ENCODE results near the gene MARCHF9. TPM values are rescaled to one million over a fixed set of nuclear protein-coding genes. Genes with fewer than 3 reads are reported as not detected.

MARCHF9 gene
- total RNA-seq, 6 experiments from 2014 or later = 2.1 to 3.9 (median 3.3) TPM

- Histone ChIP-seq H3K27ac (no peak overlapping the region), H3K4me1 (peaks cover 0 to 17% (median 0%) of the 10 kb centered on the region in 4 donors), H3K36me3 (peaks cover 0 to 22% (median 9%) of the 10 kb centered on the region in 4 donors), H3K9me3 (no peaks in the 10 kb centered on the region), H3K27me3 (no peaks in the 10 kb centered on the region), H3K4me3 (peak overlapping the region in 1 of 3 donors; percentile 97)
- intact Hi-C loops (cut with DNase I) = no loop called here
- TF ChIP-seq, protein P1, sequence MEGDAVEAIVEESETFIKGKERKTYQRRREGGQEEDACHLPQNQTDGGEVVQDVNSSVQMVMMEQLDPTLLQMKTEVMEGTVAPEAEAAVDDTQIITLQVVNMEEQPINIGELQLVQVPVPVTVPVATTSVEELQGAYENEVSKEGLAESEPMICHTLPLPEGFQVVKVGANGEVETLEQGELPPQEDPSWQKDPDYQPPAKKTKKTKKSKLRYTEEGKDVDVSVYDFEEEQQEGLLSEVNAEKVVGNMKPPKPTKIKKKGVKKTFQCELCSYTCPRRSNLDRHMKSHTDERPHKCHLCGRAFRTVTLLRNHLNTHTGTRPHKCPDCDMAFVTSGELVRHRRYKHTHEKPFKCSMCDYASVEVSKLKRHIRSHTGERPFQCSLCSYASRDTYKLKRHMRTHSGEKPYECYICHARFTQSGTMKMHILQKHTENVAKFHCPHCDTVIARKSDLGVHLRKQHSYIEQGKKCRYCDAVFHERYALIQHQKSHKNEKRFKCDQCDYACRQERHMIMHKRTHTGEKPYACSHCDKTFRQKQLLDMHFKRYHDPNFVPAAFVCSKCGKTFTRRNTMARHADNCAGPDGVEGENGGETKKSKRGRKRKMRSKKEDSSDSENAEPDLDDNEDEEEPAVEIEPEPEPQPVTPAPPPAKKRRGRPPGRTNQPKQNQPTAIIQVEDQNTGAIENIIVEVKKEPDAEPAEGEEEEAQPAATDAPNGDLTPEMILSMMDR (IDR thresholded peaks at IDR 0.05) = no peak
- no peak for TF ChIP-seq POLR2A (IDR thresholded peaks at IDR 0.05)
- DNase-seq = no peak
- 13% methylated on average over 4 of the region's 4 CpGs for WGBS (ENCODE audit: insufficient coverage, low coverage, low lambda C conversion rate, missing lambda C conversion rate)
- ATAC-seq = peak in 2 of 4 donors; percentile 3 to 6
Measured at GRCh38 chr12:57782243-57782607, 27.3 kb downstream of the MARCHF9 start.

GRCh38 chr12:57782608-57783465 is 27.9 kb downstream of the MARCHF9 start, which contains the start of gene TSFM:
TSS of gene TSFM (plus strand) at chr12:57782787. CDS start at chr12:57782802, 15 bp downstream.
- peak; percentile 54 for TF ChIP-seq POLR2A (IDR thresholded peaks at IDR 0.05)
- TF ChIP-seq, protein P1 (IDR thresholded peaks at IDR 0.05) = peak; percentile 95 to 99 (median 96)
- WGBS (ENCODE audit: insufficient coverage, low coverage, low lambda C conversion rate, missing lambda C conversion rate) = 1% methylated on average over 24 of the region's 45 CpGs
- Histone ChIP-seq H3K36me3 (peaks cover 0 to 27% (median 10%) of the 10 kb centered on the region in 4 donors), H3K9me3 (no peaks in the 10 kb centered on the region), H3K27me3 (no peaks in the 10 kb centered on the region), H3K27ac (peak within 1 kb of the TSS; percentile 14 to 60 (median 41)), H3K4me3 (peak within 1 kb of the TSS; percentile 94 to 97 (median 95)), H3K4me1 (peaks cover 0 to 17% (median 0%) of the 10 kb centered on the region in 4 donors)
- peak; percentile 96 for DNase-seq
- peak; percentile 97 to 100 (median 99) for ATAC-seq
- intact Hi-C loops (cut with DNase I) = no loop called here

DNA sequence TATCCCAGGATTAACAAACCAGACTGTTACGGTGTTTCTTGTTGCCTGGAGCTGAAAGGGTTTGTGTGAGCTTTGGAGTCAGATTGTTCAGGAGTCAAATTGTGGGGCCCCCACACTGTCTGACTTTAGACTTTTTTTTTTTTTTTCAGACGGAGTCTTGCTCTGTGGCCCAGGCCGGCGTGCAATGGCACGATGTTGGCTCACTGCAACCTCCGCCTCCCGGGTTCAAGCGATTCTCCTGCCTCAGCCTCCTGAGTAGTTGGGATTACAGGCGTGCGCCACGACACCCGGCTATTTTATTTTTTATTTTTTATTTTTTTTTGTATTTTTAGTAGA is 28.5 kb downstream of the MARCHF9 start:
- no peak for DNase-seq
- intact Hi-C loops (cut with DNase I) = no loop called here
- ATAC-seq = no peak
- no peak overlapping the region for H3K27ac ChIP-seq
- peaks cover 0 to 17% (median 0%) of the 10 kb centered on the region in 4 donors for H3K4me1 ChIP-seq
- 70% methylated on average over 10 of the region's 12 CpGs for WGBS (ENCODE audit: insufficient coverage, low coverage, low lambda C conversion rate, missing lambda C conversion rate)
- H3K27me3 ChIP-seq = no peaks in the 10 kb centered on the region
- H3K4me3 ChIP-seq = peak overlapping the region; percentile 94 to 97 (median 95)
- TF ChIP-seq, protein P1 (IDR thresholded peaks at IDR 0.05) = no peak
- TF ChIP-seq POLR2A (IDR thresholded peaks at IDR 0.05) = no peak
- H3K9me3 ChIP-seq = no peaks in the 10 kb centered on the region
- H3K36me3 ChIP-seq = peaks cover 0 to 27% (median 10%) of the 10 kb centered on the region in 4 donors

DNA sequence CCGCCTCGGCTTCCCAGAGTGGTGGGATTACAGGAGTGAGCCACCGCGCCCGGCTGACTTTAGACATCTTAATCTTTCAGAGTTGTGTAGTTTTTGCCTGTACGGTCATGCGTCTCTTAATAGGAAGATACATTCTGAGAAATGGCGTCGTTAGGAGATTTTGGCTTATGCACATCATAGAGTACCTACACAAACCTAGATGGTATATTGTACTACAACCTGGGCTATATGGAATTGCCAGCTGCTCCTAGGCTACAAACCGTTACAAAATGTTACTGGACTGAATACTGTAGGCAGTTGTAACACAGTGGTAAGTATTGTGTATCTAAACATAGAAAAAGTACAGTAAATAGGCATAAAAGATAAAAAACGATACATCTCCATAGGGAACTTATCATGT is 29.0 kb downstream of the MARCHF9 start:
- H3K4me3 ChIP-seq = no peak overlapping the region

More for the DNA sequence above, 29.0 kb downstream of the MARCHF9 start:
- no peak for ATAC-seq
- no peak overlapping the region for H3K27ac ChIP-seq
- H3K4me1 ChIP-seq = peaks cover 0 to 17% (median 0%) of the 10 kb centered on the region in 4 donors
- 91% methylated on average over 11 of the region's 11 CpGs for WGBS (ENCODE audit: insufficient coverage, low coverage, low lambda C conversion rate, missing lambda C conversion rate)
- intact Hi-C loops (cut with DNase I) = no loop called here
- no peak for DNase-seq
- no peaks in the 10 kb centered on the region for H3K9me3 ChIP-seq
- H3K27me3 ChIP-seq = no peaks in the 10 kb centered on the region
- no peak for TF ChIP-seq POLR2A (IDR thresholded peaks at IDR 0.05)
- TF ChIP-seq, protein P1 (IDR thresholded peaks at IDR 0.05) = no peak
- H3K36me3 ChIP-seq = peaks cover 0 to 27% (median 11%) of the 10 kb centered on the region in 4 donors

Data from right lobe of liver (tissue), 6 donors.